GM23248 (cell line): ENCODE results near the gene CACNA1B.

Experiments used
- EZH2 ChIP-seq: fragments of 200-600 bp; sonication (generic); IDR thresholded peaks from 2 replicates; pipeline ENCODE4 v1.6.1; 2018; ENCODE audit warnings: antibody characterized with exemption, mild to moderate bottlenecking; ENCODE audit not compliant: insufficient read depth, poor library complexity, severe bottlenecking
- EZH2phosphoT487 ChIP-seq: fragments of 200-600 bp; sonication (generic); IDR thresholded peaks from 2 replicates; pipeline ENCODE4 v1.6.1; 2018; ENCODE audit warnings: antibody characterized with exemption, moderate library complexity, mild to moderate bottlenecking, low read depth; ENCODE audit not compliant: insufficient read depth

- TF ChIP-seq EZH2 = no peak
- TF ChIP-seq EZH2phosphoT487 = no peak
Measured at GRCh38 chr9:137870432-137870831, 7.2 kb upstream of the CACNA1B start.
